AG10803 (cell line): ENCODE measurements around the gene TBC1D16.
A peak's percentile ranks its signal among the peaks of the same experiment; 100 is the strongest.

Experiments used
- DNase-seq: peaks from one replicate; pipeline ENCODE4 v3.0.0; 2010; ENCODE audit warnings: low read depth
- H3K4me3 ChIP-seq: 2 replicates; pipeline ENCODE4 v1.5.1; 2011; ENCODE audit warnings: mild to moderate bottlenecking, low read length, control low read depth
- TF ChIP-seq, protein P1 (sequence below): conservative IDR thresholded peaks from 2 replicates; pipeline ENCODE4 v1.5.1; 2011; ENCODE audit warnings: mild to moderate bottlenecking, low read length, control low read depth, inconsistent platforms

The TBC1D16 gene

DNA sequence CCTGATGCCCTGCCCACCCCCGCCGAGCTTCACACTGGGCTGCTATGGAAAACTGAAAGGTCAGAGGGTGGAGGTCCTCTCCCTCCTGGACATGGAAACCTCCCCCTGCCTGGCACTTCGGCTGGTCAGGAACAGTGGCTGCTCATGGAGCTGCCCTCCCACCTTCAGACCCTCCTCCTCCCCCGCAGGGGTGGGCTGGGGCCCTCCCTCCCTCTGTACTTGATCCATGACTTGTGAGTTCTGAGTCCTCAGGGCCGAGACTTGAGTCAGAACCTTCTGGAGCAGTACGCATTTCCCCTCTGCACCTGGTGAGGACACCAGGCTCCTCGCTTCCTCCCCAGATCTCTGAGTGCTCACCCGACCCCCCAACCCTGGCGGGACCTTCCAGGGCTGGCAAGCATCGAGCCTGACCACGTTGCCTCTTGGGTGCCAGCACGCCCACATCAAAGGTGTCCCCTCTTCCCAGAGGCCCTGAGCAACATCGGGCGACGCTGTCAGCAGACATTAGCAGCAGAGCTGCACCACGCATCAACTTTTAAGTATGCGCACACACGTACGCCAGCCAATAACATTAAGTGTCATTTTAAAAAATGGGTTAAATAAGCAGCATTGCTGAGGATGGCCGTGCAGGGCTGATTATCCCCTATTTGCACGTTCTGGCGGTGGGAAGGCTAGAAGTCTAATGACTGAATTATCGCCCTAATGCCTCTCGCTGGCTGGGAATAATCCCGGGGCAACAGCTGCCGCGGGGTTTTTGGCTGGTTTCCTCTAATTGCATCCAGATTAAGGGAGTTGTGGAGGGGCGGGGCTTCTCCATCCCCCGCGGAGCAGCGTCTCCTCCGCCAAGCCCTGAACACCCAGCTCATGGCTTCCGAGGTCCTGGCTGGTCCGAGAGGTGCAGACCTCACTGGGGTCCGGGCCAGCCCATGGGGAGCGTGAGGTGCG is 98.0 kb downstream of the TBC1D16 start:
- TF ChIP-seq, protein P1, sequence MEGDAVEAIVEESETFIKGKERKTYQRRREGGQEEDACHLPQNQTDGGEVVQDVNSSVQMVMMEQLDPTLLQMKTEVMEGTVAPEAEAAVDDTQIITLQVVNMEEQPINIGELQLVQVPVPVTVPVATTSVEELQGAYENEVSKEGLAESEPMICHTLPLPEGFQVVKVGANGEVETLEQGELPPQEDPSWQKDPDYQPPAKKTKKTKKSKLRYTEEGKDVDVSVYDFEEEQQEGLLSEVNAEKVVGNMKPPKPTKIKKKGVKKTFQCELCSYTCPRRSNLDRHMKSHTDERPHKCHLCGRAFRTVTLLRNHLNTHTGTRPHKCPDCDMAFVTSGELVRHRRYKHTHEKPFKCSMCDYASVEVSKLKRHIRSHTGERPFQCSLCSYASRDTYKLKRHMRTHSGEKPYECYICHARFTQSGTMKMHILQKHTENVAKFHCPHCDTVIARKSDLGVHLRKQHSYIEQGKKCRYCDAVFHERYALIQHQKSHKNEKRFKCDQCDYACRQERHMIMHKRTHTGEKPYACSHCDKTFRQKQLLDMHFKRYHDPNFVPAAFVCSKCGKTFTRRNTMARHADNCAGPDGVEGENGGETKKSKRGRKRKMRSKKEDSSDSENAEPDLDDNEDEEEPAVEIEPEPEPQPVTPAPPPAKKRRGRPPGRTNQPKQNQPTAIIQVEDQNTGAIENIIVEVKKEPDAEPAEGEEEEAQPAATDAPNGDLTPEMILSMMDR: no peak
- H3K4me3 ChIP-seq: no peak overlapping the region
- peak; percentile 31 for DNase-seq

DNA sequence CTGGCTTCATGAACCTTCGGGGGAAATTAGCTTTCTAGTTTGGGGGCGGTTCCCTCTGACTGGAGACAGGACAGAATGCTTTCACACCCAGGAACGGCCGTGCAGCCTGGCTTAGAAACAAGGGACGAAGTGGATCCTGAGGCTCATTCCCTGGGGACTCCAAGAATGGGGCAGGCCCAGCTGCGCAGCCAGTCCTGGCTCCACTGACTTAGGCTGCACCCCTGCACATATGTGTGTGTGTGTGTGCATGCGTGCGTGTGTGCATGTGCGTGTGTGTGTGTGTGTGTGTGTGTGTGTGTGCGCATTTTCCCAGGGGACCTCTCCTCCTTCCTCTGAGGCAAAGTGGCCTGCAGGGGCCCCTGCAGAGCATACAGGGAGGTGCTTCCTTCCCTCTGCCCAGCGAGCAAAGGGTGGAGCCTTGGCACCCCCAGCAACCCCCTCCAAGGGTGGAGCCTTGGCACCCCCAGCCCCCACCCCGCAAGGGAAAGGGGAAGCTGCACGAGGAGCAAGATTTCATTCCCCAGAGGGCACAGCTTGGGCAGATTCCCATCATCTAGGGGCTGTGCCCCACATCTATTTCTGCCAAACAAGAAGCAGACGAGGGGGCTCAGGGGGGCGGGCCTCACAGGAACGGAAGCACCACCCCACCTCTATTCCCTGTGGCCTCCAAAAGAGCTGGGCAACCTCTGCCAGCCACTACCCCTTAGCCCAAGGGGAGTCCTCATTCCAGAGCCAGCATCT is 98.9 kb downstream of the TBC1D16 start:
- peak; percentile 27 for DNase-seq
- TF ChIP-seq, protein P1: no peak; the same call in 1 of the 2 replicates
- H3K4me3 ChIP-seq: no peak overlapping the region

DNA sequence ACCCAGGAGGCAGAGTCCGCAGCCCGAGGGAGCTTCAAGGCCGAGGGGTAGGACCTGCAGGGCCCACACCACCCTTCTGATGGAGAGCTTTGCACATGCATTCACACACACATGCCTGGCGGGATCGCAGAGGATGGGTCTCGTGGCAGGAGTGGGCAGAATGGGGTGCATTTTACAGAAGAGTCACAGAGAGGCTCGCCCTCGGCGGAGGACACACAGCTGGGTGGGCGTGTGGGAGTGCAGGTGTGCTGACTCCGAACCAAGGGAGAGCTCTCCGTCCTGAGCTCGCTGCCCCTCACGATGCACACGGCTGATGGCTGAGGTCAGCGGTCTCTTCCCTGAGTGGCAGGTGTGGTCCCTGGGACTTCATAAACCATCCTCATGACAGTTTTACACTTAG is 99.6 kb downstream of the TBC1D16 start:
- no peak for DNase-seq
- H3K4me3 ChIP-seq: no peak overlapping the region
- TF ChIP-seq, protein P1: no peak

DNA sequence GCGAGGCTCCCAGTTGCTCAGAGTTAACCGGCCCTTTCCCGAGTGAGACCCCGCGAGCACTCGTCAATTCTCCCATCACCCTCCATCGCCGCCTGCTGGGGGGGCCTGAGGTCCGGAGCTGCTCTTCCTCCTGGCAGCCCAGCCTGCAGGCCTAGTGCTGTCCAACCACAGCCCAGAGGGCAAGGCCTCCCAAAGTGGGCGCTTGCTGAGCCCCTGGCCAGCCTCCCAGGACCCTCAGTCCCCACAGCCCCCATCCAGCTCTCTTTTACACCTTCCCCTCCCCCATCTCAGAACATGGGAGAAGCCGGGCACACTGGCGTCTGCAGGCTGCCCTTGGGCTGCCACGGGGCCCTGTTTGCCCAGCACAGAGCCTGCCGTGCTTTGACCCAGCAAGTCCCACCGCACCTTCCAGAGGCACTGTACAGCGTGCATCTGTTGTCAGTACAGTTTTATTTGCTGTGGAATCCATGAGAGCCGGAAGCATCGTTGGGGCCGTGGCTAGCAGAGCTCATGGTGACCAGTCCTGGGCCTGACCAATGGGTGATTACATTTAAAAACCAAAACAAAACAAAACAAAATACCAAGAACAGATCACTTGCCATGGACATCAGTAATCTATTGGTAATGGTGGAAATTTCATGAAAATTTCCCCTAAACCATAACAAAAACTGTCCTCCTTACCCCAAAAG is 100.3 kb downstream of the TBC1D16 start:
- no peak for DNase-seq
- TF ChIP-seq, protein P1: no peak
- H3K4me3 ChIP-seq: no peak overlapping the region

DNA sequence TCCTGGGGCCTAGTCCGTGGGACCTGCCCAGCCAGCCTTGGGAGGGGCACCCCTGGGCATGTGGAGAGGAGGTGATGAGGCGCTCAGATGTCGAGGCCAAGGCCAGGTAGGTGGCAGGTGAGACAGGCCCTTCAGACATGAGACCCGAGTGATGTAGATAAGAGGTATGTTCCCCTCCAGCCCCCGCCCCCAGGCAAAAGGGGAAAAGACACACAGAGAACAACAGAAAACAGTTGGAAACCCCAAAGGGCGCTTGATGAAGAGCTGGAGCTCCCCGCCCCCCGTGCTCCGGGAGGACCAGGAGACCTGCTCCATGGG is 101.1 kb downstream of the TBC1D16 start:
- TF ChIP-seq, protein P1: no peak
- H3K4me3 ChIP-seq: no peak overlapping the region
- DNase-seq: no peak

DNA sequence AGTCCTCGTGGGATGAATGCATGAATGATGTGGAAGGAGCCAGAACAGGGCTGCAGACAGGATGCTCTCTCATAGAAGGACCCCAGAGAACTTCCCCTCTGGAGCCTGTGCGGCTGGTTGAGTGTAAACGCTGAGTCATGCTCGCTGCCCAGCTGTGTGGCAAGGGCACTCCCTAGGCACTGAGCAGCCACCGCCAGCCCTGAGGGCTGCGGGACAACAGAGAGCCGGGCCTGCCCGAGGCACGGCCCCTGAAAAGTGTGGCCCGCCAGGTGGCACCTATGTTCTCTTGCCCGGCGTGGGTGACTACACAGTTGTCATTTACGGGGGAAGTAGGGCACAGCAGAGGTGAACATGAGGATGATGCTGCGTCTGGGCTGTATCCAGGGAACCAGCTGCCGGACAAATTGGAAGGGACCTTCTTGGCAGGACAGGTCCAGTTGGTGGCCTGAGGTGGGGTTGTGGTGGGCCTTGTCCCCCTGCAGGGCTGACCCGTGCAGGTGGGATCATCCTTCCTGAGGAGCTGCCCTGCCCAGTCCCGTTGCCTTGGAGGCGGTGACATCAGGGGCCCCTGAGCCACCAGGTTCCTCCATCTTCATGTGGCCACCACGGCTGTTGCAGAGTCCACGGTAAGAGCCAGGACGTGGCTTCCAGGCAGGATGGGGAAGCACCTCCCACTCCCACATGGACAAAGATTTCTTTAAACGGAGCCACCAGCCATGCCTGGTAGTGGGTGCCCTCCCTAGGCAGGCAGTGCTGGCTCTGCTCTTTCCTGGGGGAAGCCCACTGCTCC is 101.6 kb downstream of the TBC1D16 start:
- TF ChIP-seq, protein P1: no peak
- DNase-seq: no peak
- H3K4me3 ChIP-seq: no peak overlapping the region
